ENCODE results near the gene HNRNPLL. TPM values are rescaled to one million over a fixed set of nuclear protein-coding genes. Genes with fewer than 3 reads are reported as not detected.

Gene HNRNPLL
- total and polyA plus RNA-seq, 4 donors: 7.7 to 18.3 (median 13.1) TPM

GRCh38 chr2:38583994-38584393 is 18.7 kb downstream of the HNRNPLL start (continued):
- TF ChIP-seq REST (IDR thresholded peaks at IDR 0.05) (no peak), FOXA2 (IDR thresholded peaks at IDR 0.05) (no peak), FOXA1 (IDR thresholded peaks at IDR 0.05) (no peak)

GRCh38 chr2:38583524-38583923 is 19.2 kb downstream of the HNRNPLL start:
- peaks cover 0 to 2% (median 0%) of the 10 kb centered on the region in 4 donors for H3K4me1 ChIP-seq (ENCODE audit: control insufficient read depth in 4 of 4, insufficient read depth in 4 of 4, low read length in 3 of 4)
- H3K4me3 ChIP-seq (ENCODE audit: low read depth in 1 of 3, low read length in 3 of 3): no peak overlapping the region
- TF ChIP-seq SP1 (IDR thresholded peaks at IDR 0.05): no peak
- TF ChIP-seq GABPA (IDR thresholded peaks at IDR 0.05 in 1 of 2, conservative IDR thresholded peaks at IDR 0.05 in 1 of 2): no peak
- no peak for TF ChIP-seq ATF3 (IDR thresholded peaks at IDR 0.05)
- no peak for TF ChIP-seq EGR1 (IDR thresholded peaks at IDR 0.05; ENCODE audit: low read depth in 2 of 2)
- TF ChIP-seq FOXA2 (IDR thresholded peaks at IDR 0.05): no peak
- TF ChIP-seq RXRA (IDR thresholded peaks at IDR 0.05): no peak
- TF ChIP-seq REST (IDR thresholded peaks at IDR 0.05): no peak
- TF ChIP-seq FOXA1 (IDR thresholded peaks at IDR 0.05): no peak
- no peak for TF ChIP-seq TAF1 (conservative IDR thresholded peaks at IDR 0.05)
- no peak for TF ChIP-seq JUND (IDR thresholded peaks at IDR 0.05)
- no peak for TF ChIP-seq MAX (IDR thresholded peaks at IDR 0.05)
- TF ChIP-seq ZBTB33 (IDR thresholded peaks at IDR 0.05): no peak
- H3K27me3 ChIP-seq (ENCODE audit: control insufficient read depth in 4 of 4, insufficient read depth in 4 of 4, low read length in 3 of 4): no peaks in the 10 kb centered on the region
- no peak overlapping the region for H3K9ac ChIP-seq (ENCODE audit: low read depth in 1 of 2, low read length in 2 of 2)
- 77% methylated on average over 3 of the region's 3 CpGs for WGBS
- no peaks in the 10 kb centered on the region for H3K9me3 ChIP-seq (ENCODE audit: control insufficient read depth in 4 of 4, low read length in 3 of 4)
- H3K27ac ChIP-seq (ENCODE audit: low read depth in 1 of 2, low read length in 2 of 2): no peak overlapping the region
- no peak for DNase-seq (ENCODE audit: low spot score)
- H3K36me3 ChIP-seq (ENCODE audit: control insufficient read depth in 4 of 4, insufficient read depth in 3 of 4, low read depth in 1 of 4, low read length in 3 of 4): peaks cover 0 to 11% (median 1%) of the 10 kb centered on the region in 4 donors

Measured in liver (tissue), 9 donors.